GM19193 (cell line): ENCODE data around the gene SURF2.

ENCODE experiments used
- POLR2A ChIP-seq: IDR thresholded peaks from 4 replicates; pipeline ENCODE4 v1.6.1; 2011; ENCODE audit not compliant: insufficient read depth, insufficient read length; ENCODE audit errors: extremely low read depth

Gene SURF2

DNA sequence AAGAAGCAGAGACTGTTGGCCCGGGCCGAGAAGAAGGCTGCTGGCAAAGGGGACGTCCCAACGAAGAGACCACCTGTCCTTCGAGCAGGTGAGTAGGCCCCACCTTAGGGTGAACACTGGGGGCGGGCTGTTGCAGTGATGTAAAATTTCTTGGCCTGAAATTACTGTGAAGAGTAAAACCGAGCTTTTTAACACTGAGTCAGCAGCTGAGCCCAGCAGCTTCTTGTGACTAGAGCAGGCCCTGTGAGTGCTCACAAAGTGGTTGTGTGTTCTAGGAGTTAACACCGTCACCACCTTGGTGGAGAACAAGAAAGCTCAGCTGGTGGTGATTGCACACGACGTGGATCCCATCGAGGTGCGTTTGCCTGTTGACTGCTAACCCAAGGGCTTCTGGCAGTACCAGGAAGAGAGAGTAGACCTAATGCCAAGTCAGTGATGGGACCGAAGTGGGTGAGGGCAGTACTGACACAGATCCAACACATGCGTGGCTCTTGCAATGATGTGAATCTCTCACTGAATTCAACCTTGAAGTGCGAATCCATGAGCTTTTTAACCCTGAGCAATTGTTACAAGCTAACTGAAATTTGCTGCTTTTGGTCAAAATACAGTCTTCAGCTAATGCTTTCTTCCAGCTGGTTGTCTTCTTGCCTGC, 6.3 kb upstream of the SURF2 start:
- TF ChIP-seq POLR2A, result no peak

GRCh38 chr9:133351526-133351907, 4.8 kb upstream of the SURF2 start:
- TF ChIP-seq POLR2A, result no peak

- TF ChIP-seq POLR2A, result peak; percentile 54
These were observed 4.3 kb upstream of the SURF2 start for GRCh38 chr9:133351908-133352634.

DNA sequence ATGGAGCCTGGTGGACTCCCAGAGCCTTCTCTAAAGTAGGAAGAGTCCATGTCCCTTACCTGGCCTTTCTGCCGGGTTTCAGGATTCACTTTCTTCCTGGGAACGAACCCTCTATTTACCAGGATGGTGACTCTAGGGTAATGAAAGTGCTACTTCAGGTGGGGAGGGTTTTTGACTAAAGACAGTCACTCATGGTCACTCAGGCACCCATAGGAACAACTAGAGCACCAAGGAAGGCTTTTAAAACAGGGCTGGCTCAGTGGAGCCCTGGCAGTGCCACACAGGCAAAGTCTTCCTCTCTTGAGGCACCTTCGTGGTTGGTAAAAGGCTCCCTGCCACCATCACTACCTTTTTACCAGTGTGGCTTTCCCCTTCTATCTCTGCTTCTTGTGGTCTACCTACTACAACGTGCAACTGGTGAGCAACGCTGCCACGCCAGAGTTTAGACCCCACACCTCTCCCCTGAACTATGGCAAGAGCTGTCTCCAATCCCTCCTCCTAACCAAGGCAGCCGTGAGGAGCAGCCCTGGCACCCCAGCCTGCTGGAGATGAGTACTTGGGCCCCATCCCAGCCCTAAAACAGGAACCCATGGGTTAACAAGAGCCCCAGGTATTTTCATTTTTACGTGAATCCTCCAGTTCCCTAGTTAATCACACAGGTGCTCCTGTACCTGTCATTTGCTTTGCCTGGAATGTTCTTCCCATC, 3.6 kb upstream of the SURF2 start:
- TF ChIP-seq POLR2A, result peak; percentile 40

DNA sequence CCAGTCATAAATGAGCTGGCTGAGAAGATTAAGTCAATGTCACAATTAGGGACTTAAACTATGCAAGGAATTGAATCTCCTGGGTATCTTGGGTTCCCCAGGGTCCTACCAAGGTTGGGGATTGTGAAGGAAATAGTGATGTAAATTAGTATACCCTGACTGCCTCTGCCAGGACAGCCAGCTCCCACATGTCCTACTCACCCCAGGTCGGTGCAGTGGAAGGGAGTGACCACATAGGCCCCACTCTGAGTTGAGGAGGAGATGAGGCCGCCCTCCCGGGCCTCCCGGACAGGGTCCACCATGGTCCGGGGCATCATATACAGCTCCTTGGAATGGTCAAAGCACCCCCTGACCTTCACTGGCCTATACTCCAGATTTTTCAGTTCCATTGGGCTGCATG, 2.8 kb upstream of the SURF2 start:
- TF ChIP-seq POLR2A, result no peak

- no peak for TF ChIP-seq POLR2A
These were observed 1.6 kb upstream of the SURF2 start for GRCh38 chr9:133354766-133355165.

DNA sequence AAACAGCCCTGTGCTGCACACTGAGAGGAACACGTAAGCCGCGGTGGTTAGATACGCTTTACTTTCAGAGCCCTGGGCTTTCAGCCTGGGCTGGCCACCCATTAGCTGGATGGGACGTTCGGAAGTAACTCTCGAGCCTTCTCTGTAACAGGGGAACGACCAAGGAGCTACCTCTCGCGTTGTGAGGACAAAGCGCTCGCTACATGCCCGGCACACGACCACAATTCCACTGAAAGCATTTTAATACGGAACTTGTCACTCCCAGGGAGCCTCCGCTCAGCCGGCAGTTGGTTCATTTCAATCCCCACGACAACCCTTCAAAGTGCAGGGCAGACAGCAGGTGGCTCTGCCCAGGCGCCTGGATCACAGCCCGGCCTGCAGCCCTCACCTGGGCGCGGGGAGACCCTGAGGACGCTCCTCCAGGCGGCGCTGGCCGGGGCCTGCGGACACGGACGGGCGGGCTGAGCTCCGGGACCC, 431 bp upstream of the SURF2 start:
- TF ChIP-seq POLR2A, result no peak

- no peak for TF ChIP-seq POLR2A
These were observed 1.3 kb downstream of the SURF2 start for GRCh38 chr9:133357656-133358055.

- TF ChIP-seq POLR2A, result no peak
These were observed 3.2 kb downstream of the SURF2 start for GRCh38 chr9:133359399-133360175.

DNA sequence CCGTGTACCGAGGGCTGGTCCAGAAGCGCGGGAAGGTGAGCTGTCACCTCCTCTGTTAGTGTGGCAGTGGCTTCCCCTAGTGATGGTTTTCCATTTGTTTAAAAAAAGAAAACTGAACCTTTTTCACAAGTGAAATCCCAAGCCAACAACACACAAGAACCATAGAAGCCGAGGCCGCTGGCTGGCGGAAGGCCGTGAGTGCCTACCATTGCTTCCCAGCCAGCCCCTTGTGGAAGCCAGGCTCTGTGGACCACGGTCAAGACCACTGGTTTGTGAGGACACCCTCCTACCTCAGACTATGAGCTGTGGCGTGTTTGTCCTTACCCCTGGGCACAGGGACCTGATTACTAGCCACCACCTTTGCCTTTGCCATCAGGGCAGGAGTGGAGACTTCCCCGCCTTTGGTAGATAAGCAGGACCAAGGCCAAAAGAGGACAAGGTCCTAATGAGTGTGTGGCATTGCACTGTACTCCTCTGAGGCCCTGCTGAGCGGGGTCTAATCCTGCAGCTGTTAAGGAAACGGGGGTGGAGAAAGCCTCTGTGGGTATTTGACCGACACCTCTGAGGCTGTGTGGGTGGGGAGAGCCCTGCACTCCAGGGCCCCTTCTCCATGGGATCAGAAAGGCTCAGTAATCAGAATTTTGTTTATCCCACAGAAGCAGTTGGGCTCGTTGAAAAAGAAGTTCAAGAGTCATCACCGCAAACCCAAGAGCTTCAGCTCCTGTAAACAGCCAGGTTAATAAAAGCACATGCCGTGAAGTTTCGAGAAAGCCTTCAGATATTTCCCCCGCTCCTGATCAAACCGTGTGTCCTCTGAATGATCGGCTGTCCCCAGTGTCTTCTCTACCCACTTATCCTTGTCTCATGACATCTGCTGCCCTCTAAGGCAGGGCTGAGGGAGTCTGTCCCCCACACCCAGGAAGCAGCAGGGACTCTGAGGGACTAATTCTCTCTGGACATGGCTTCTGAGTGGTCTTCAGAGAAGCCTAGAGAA, 4.3 kb downstream of the SURF2 start:
- peak; percentile 5 for TF ChIP-seq POLR2A

DNA sequence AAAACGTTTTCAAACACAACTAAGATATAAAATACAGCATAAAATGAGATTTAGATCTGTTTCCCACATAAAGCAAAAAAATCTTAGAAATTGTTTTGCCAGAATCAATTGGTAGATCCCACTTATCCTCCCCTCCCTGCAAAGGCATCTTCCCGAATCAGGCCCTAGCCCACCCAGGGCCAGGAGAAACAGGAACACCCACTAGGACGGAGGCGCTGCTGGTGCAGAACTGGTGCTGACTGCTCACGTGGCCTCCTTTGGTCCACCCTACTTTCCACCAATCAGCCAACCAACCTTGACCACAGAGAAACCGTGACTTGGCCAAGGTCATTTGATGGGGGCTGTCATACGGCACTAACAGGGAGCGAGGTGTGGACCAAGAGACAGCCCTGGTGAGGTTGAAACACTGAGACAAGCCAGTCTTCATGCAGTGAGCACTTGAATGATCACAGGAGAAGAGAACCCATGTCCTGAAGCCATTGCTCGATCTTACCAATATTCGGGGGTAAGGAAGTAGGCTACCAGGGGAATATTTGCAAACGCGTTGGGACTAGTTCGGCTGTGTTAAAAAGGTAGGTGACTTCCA, 5.2 kb downstream of the SURF2 start:
- TF ChIP-seq POLR2A, result no peak

- peak; percentile 20 for TF ChIP-seq POLR2A
These were observed 6.2 kb downstream of the SURF2 start for GRCh38 chr9:133362359-133363044.

DNA sequence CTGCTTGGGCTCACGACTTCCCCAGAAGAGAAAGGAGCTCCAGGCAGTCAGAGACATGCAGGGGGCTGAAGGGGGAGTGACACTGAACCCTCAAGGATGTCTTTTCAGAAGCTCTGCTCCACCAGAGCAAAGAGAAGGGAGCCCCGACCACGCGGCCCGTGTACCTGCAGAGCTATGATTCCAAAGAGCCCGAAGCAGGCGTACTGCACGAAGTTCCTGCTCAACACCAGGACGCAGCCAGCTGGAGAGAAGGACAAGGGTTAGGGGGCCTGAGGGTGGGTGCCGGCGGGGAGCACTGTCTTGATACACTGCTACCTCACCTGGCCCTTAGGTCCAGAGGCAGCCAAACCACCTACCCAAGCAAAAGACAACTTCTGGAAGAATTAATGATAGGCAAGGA, 10.1 kb downstream of the SURF2 start:
- no peak for TF ChIP-seq POLR2A
